Esophagus muscularis mucosa (tissue), 4 donors: ENCODE data around the gene NDUFA13.

Experiments
- EP300 ChIP-seq: sonication (generic); formaldehyde crosslinking; IDR thresholded peaks from one replicate; pipeline ENCODE4 v1.6.1; 2017; ENCODE audit warnings: antibody characterized with exemption
- POLR2A ChIP-seq: fragments of 450-650 bp; IDR thresholded peaks from one replicate; pipeline ENCODE4 v1.6.1; 2017; ENCODE audit warnings: antibody characterized with exemption, moderate library complexity, mild to moderate bottlenecking, low read depth
- POLR2AphosphoS5 ChIP-seq, 2 donors: sonication (generic); formaldehyde crosslinking; IDR thresholded peaks; one replicate each; pipeline ENCODE4 v1.6.1; 2017; ENCODE audit warnings: antibody characterized with exemption in 2 of 2
- TF ChIP-seq, protein P1 (sequence below), 3 experiments: fragments of 200-600 bp in 2 of 3; fragments of 450-650 bp in 1 of 3; sonication (generic) in 2 of 3; IDR thresholded peaks; one replicate each; pipeline ENCODE4 v1.5.1; 2017 to 2019; ENCODE audit warnings: antibody characterized with exemption in 3 of 3, mild to moderate bottlenecking in 2 of 3, moderate library complexity in 1 of 3

DNA sequence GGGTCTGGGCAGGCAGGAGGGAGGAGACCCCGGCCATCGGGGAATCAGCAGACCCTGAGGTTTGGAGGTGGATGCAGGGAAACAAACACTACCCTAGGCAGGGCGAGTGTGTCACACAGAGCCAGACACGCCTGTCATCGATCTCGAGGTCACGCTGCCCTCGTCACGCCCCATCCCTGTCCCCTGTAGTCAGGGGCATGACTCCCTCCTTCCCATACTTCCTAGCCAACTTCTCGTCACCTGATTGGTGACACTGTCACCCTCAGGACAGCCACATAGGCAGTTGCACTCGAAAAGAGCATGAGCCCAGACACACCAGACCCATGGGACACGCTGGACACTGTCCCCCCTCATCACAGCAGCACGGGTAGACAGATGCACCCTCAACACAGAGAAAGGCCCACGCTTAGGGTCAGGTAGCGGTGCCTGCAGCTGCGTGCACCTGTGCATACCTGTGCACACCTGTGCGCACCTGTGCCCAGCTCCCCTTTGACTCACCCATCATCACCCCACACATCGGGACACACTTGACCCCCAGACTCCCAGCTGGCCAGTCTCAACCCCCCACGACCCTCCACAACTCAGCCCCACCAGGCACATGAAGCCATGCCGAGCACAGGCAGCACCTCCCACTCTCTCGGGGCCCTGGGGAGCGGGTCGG lies 33.9 kb downstream of the NDUFA13 start:
- TF ChIP-seq, protein P1, sequence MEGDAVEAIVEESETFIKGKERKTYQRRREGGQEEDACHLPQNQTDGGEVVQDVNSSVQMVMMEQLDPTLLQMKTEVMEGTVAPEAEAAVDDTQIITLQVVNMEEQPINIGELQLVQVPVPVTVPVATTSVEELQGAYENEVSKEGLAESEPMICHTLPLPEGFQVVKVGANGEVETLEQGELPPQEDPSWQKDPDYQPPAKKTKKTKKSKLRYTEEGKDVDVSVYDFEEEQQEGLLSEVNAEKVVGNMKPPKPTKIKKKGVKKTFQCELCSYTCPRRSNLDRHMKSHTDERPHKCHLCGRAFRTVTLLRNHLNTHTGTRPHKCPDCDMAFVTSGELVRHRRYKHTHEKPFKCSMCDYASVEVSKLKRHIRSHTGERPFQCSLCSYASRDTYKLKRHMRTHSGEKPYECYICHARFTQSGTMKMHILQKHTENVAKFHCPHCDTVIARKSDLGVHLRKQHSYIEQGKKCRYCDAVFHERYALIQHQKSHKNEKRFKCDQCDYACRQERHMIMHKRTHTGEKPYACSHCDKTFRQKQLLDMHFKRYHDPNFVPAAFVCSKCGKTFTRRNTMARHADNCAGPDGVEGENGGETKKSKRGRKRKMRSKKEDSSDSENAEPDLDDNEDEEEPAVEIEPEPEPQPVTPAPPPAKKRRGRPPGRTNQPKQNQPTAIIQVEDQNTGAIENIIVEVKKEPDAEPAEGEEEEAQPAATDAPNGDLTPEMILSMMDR (IDR thresholded peaks at IDR 0.05), result no peak
- TF ChIP-seq POLR2A (no peak), POLR2AphosphoS5 (IDR thresholded peaks at IDR 0.05) (no peak), EP300 (no peak)
